ENCODE data around the gene EFHC1.
A peak's percentile ranks its signal among the peaks of the same experiment; 100 is the strongest.

EFHC1 gene

GRCh38 chr6:52510213-52510562 lies 90.0 kb downstream of the EFHC1 start:
- Histone ChIP-seq H3K27me3 (ENCODE audit: control insufficient read depth, insufficient read depth, low read length) (no peaks in the 10 kb centered on the region), H3K36me3 (ENCODE audit: control insufficient read depth, insufficient read depth, low read length) (peaks cover 21% of the 10 kb centered on the region), H3K27ac (ENCODE audit: low read depth, low read length) (no peak overlapping the region), H3K4me1 (ENCODE audit: control insufficient read depth, insufficient read depth, low read length) (peaks cover 27% of the 10 kb centered on the region), H3K9ac (ENCODE audit: low read length) (no peak overlapping the region), H3K4me3 (ENCODE audit: low read length) (no peak overlapping the region)

- peaks cover 21% of the 10 kb centered on the region for H3K36me3 ChIP-seq (ENCODE audit: control insufficient read depth, insufficient read depth, low read length)
Measured at GRCh38 chr6:52511163-52511562, 91.0 kb downstream of the EFHC1 start.

GRCh38 chr6:52511572-52512151 lies 91.5 kb downstream of the EFHC1 start:
- no peak overlapping the region for H3K9ac ChIP-seq (ENCODE audit: low read length)
- H3K4me1 ChIP-seq (ENCODE audit: control insufficient read depth, insufficient read depth, low read length), result peaks cover 28% of the 10 kb centered on the region
- H3K27me3 ChIP-seq (ENCODE audit: control insufficient read depth, insufficient read depth, low read length), result no peaks in the 10 kb centered on the region
- peak overlapping the region; percentile 83 for H3K27ac ChIP-seq (ENCODE audit: low read depth, low read length)
- peaks cover 20% of the 10 kb centered on the region for H3K36me3 ChIP-seq (ENCODE audit: control insufficient read depth, insufficient read depth, low read length)
- H3K4me3 ChIP-seq (ENCODE audit: low read length), result no peak overlapping the region

More at GRCh38 chr6:52511163-52511562, 91.0 kb downstream of the EFHC1 start:
- Histone ChIP-seq H3K4me3 (ENCODE audit: low read length) (no peak overlapping the region), H3K27me3 (ENCODE audit: control insufficient read depth, insufficient read depth, low read length) (no peaks in the 10 kb centered on the region), H3K27ac (ENCODE audit: low read depth, low read length) (peak overlapping the region; percentile 83), H3K4me1 (ENCODE audit: control insufficient read depth, insufficient read depth, low read length) (peaks cover 29% of the 10 kb centered on the region), H3K9ac (ENCODE audit: low read length) (no peak overlapping the region)

- Histone ChIP-seq H3K27me3 (ENCODE audit: control insufficient read depth, insufficient read depth, low read length) (no peaks in the 10 kb centered on the region), H3K27ac (ENCODE audit: low read depth, low read length) (peak overlapping the region; percentile 83), H3K9ac (ENCODE audit: low read length) (no peak overlapping the region), H3K4me3 (ENCODE audit: low read length) (no peak overlapping the region), H3K4me1 (ENCODE audit: control insufficient read depth, insufficient read depth, low read length) (peaks cover 33% of the 10 kb centered on the region), H3K36me3 (ENCODE audit: control insufficient read depth, insufficient read depth, low read length) (peaks cover 15% of the 10 kb centered on the region)
Measured at GRCh38 chr6:52512199-52512598, 92.1 kb downstream of the EFHC1 start.

- Histone ChIP-seq H3K4me3 (ENCODE audit: low read length) (no peak overlapping the region), H3K36me3 (ENCODE audit: control insufficient read depth, insufficient read depth, low read length) (peaks cover 11% of the 10 kb centered on the region), H3K27me3 (ENCODE audit: control insufficient read depth, insufficient read depth, low read length) (no peaks in the 10 kb centered on the region), H3K4me1 (ENCODE audit: control insufficient read depth, insufficient read depth, low read length) (peaks cover 46% of the 10 kb centered on the region), H3K9ac (ENCODE audit: low read length) (no peak overlapping the region), H3K27ac (ENCODE audit: low read depth, low read length) (no peak overlapping the region)
Measured at GRCh38 chr6:52513464-52513863, 93.3 kb downstream of the EFHC1 start.

- Histone ChIP-seq H3K9ac (ENCODE audit: low read length) (no peak overlapping the region), H3K4me3 (ENCODE audit: low read length) (no peak overlapping the region), H3K36me3 (ENCODE audit: control insufficient read depth, insufficient read depth, low read length) (peaks cover 11% of the 10 kb centered on the region), H3K27me3 (ENCODE audit: control insufficient read depth, insufficient read depth, low read length) (no peaks in the 10 kb centered on the region), H3K27ac (ENCODE audit: low read depth, low read length) (no peak overlapping the region), H3K4me1 (ENCODE audit: control insufficient read depth, insufficient read depth, low read length) (peaks cover 50% of the 10 kb centered on the region)
Measured at GRCh38 chr6:52513896-52514295, 93.8 kb downstream of the EFHC1 start.

- Histone ChIP-seq H3K4me3 (ENCODE audit: low read length) (no peak overlapping the region), H3K9ac (ENCODE audit: low read length) (no peak overlapping the region), H3K4me1 (ENCODE audit: control insufficient read depth, insufficient read depth, low read length) (peaks cover 53% of the 10 kb centered on the region), H3K36me3 (ENCODE audit: control insufficient read depth, insufficient read depth, low read length) (peaks cover 6% of the 10 kb centered on the region), H3K27ac (ENCODE audit: low read depth, low read length) (peak overlapping the region; percentile 34), H3K27me3 (ENCODE audit: control insufficient read depth, insufficient read depth, low read length) (no peaks in the 10 kb centered on the region)
Measured at GRCh38 chr6:52514514-52514913, 94.4 kb downstream of the EFHC1 start.

- H3K9ac ChIP-seq (ENCODE audit: low read length), result no peak overlapping the region
- no peaks in the 10 kb centered on the region for H3K27me3 ChIP-seq (ENCODE audit: control insufficient read depth, insufficient read depth, low read length)
- peaks cover 6% of the 10 kb centered on the region for H3K36me3 ChIP-seq (ENCODE audit: control insufficient read depth, insufficient read depth, low read length)
- H3K4me3 ChIP-seq (ENCODE audit: low read length), result no peak overlapping the region
- H3K4me1 ChIP-seq (ENCODE audit: control insufficient read depth, insufficient read depth, low read length), result peaks cover 53% of the 10 kb centered on the region
- peak overlapping the region; percentile 16 for H3K27ac ChIP-seq (ENCODE audit: low read depth, low read length)
Measured at GRCh38 chr6:52515219-52515960, 95.2 kb downstream of the EFHC1 start.

GRCh38 chr6:52516269-52516668 lies 96.1 kb downstream of the EFHC1 start:
- Histone ChIP-seq H3K36me3 (ENCODE audit: control insufficient read depth, insufficient read depth, low read length) (peaks cover 6% of the 10 kb centered on the region), H3K4me1 (ENCODE audit: control insufficient read depth, insufficient read depth, low read length) (peaks cover 53% of the 10 kb centered on the region), H3K27me3 (ENCODE audit: control insufficient read depth, insufficient read depth, low read length) (no peaks in the 10 kb centered on the region), H3K27ac (ENCODE audit: low read depth, low read length) (no peak overlapping the region), H3K9ac (ENCODE audit: low read length) (no peak overlapping the region), H3K4me3 (ENCODE audit: low read length) (no peak overlapping the region)

- H3K4me1 ChIP-seq (ENCODE audit: control insufficient read depth, insufficient read depth, low read length), result peaks cover 49% of the 10 kb centered on the region
- H3K27ac ChIP-seq (ENCODE audit: low read depth, low read length), result peak overlapping the region; percentile 51
- no peaks in the 10 kb centered on the region for H3K27me3 ChIP-seq (ENCODE audit: control insufficient read depth, insufficient read depth, low read length)
- no peak overlapping the region for H3K9ac ChIP-seq (ENCODE audit: low read length)
- H3K4me3 ChIP-seq (ENCODE audit: low read length), result no peak overlapping the region
- peaks cover 6% of the 10 kb centered on the region for H3K36me3 ChIP-seq (ENCODE audit: control insufficient read depth, insufficient read depth, low read length)
Measured at GRCh38 chr6:52516943-52517342, 96.8 kb downstream of the EFHC1 start.

- peaks cover 46% of the 10 kb centered on the region for H3K4me1 ChIP-seq (ENCODE audit: control insufficient read depth, insufficient read depth, low read length)
- peak overlapping the region; percentile 96 for H3K27ac ChIP-seq (ENCODE audit: low read depth, low read length)
- H3K27me3 ChIP-seq (ENCODE audit: control insufficient read depth, insufficient read depth, low read length), result no peaks in the 10 kb centered on the region
- H3K9ac ChIP-seq (ENCODE audit: low read length), result no peak overlapping the region
- peaks cover 6% of the 10 kb centered on the region for H3K36me3 ChIP-seq (ENCODE audit: control insufficient read depth, insufficient read depth, low read length)
- H3K4me3 ChIP-seq (ENCODE audit: low read length), result no peak overlapping the region
Measured at GRCh38 chr6:52517502-52518278, 97.5 kb downstream of the EFHC1 start.

GRCh38 chr6:52518279-52518945 lies 98.3 kb downstream of the EFHC1 start:
- H3K4me1 ChIP-seq (ENCODE audit: control insufficient read depth, insufficient read depth, low read length), result peaks cover 41% of the 10 kb centered on the region
- H3K4me3 ChIP-seq (ENCODE audit: low read length), result no peak overlapping the region
- H3K27me3 ChIP-seq (ENCODE audit: control insufficient read depth, insufficient read depth, low read length), result no peaks in the 10 kb centered on the region
- peaks cover 6% of the 10 kb centered on the region for H3K36me3 ChIP-seq (ENCODE audit: control insufficient read depth, insufficient read depth, low read length)
- H3K9ac ChIP-seq (ENCODE audit: low read length), result no peak overlapping the region
- H3K27ac ChIP-seq (ENCODE audit: low read depth, low read length), result peak overlapping the region; percentile 96
